GM12872 (cell line): ENCODE results near the gene RNF31.

Source experiments
- TF ChIP-seq, protein P1 (sequence below): IDR thresholded peaks from 3 replicates; pipeline ENCODE4 v1.5.1; 2011; ENCODE audit warnings: low read depth, mild to moderate bottlenecking, low read length, moderate library complexity; ENCODE audit not compliant: insufficient read depth

The RNF31 gene

DNA sequence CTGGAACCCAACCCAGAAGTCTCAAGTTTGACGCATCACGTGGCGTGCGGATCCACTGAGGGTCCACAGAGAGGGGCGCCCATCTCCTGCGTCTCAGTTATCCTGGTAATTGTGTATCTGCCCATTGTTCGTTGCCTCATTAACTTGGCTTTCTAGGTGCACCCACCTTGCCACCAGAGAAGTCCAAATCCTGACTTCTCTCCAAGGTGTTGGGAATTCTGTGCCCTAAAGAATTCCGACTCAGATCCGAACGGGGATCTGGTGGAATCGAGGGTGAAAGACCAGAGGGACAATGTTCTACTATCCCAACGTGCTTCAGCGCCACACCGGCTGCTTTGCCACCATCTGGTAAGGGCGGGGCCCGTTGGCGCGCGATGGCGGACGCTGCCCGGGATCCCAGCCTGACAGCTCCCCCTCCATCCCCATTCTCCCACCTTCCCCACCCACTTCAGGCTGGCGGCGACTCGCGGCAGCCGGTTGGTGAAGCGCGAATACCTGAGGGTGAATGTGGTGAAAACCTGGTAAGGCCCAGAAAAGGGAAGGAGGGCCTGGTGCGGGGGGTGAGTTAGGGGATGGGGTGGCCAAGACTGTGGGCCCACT lies 25.1 kb downstream of the RNF31 start:
- TF ChIP-seq, protein P1, sequence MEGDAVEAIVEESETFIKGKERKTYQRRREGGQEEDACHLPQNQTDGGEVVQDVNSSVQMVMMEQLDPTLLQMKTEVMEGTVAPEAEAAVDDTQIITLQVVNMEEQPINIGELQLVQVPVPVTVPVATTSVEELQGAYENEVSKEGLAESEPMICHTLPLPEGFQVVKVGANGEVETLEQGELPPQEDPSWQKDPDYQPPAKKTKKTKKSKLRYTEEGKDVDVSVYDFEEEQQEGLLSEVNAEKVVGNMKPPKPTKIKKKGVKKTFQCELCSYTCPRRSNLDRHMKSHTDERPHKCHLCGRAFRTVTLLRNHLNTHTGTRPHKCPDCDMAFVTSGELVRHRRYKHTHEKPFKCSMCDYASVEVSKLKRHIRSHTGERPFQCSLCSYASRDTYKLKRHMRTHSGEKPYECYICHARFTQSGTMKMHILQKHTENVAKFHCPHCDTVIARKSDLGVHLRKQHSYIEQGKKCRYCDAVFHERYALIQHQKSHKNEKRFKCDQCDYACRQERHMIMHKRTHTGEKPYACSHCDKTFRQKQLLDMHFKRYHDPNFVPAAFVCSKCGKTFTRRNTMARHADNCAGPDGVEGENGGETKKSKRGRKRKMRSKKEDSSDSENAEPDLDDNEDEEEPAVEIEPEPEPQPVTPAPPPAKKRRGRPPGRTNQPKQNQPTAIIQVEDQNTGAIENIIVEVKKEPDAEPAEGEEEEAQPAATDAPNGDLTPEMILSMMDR: no peak

DNA sequence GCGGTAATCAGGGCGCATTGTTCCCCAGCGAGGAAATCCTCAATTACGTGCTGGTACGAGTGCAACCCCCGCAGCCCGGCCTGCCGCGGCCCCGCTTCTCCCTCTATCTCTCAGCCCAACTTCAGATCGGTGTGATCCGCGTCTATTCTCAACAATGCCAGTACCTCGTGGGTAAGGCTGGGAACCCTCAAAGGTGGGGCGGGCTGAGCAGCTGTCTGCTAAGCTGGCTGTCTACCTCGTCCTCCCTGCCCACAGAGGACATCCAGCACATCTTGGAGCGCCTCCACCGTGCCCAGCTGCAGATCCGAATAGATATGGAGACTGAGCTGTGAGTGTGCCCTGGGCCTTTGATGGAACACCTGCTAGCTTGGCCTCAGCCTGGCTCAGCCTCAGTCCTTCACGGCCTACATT lies 25.6 kb downstream of the RNF31 start:
- TF ChIP-seq, protein P1: no peak

DNA sequence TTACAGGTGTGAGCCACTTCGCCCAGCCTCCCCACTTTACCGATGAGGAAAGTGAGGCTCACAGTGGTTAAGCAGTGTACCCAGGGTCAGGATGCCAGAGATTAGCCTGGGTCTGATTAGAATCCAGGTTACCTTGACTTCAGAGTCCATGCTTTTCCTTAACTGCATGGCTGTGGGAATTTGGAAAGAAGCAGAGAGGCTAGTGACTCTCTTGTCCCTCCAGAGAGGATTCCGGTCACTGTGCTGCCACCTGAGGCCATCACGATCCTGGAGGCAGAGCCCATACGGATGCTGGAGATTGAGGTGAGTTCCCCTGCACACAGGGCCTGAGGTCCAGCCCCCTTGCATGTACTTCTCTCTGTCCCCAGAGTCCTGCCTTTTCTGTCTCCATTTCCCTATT lies 29.3 kb downstream of the RNF31 start:
- TF ChIP-seq, protein P1: no peak

DNA sequence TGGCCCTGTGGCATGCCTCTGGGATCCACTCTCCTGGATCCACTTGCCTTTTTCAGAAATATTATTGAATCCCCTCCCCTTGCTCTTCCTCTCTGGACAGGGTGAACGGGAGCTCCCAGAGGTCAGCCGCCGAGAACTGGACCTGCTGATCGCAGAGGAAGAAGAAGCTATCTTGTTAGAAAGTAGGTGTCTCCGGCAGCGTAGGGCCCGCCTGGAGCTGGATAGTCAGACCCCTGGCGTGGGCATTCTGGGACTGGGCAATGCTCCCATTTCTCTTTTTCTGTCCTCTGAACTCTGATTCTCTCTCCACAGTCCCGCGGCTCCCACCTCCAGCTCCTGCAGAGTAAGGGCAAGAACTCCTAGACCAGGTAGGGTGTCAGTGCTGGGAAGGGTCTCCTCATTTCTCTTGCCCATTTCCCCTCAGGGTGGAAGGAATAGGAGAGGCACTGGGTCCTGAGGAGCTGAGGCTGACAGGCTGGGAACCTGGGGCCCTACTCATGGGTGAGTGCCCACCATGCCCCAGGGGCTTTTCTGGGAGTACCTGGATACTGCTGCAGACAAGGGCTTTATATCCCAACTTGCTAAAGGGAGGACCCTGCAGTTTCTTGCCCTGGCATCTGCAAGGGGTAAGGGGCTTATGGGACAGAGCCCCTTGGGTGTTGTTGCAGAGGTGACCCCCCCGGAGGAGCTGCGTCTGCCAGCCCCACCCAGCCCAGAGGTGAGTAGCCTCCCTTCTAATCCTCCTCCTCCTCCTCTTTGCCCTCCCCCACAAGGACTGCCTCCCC lies 29.9 kb downstream of the RNF31 start:
- TF ChIP-seq, protein P1: no peak

DNA sequence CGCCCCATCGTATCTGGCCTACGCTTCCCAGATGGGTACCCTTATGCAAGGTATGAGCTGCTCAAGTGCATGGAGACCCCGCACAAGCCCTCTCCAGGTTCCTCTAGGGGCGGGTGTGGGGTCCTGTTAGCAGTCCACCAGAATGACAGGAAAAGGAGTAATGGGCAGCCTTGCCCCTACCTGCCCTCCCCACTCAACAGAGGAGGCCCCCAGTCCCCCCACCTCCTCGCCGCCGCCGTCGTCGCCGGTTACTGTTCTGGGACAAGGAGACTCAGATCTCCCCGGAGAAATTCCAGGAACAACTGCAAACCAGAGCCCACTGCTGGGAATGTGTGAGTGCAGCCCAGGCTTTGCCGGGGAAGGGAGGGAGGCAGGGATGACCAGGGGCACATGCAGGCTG lies 30.6 kb downstream of the RNF31 start:
- TF ChIP-seq, protein P1: no peak

DNA sequence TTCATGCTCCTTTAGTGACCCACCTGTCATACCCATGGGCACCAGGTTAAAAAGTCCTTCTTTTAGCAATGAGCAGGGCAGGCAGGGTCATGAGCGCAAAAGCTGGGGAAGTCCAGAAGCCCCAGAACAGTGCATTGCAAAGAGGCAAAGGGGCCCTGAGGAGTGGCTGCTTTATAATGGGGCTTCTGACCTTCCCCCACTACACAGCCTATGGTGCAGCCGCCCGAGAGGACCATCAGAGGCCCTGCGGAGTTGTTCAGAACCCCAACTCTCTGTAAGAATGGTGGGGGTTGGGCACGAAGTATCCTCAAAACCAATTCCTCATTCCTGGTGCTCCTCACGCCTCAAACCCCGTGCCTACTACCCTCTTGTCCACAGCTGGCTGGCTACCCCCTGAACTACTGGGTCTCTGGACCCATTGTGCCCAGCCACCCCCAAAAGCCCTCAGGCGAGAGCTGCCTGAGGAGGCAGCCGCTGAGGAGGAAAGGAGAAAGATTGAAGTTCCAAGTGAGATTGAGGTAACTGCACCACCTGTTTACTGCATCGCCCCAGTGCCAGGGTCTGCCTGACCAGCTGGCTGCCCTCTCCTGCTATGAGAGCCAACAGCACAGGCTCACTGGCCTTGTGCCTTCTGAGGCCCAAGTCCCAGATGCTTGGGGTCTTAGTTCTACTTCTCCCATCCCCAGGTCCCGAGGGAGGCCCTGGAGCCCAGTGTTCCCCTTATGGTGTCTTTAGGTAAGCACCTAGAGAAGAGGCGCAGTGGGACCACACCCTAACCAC lies 31.3 kb downstream of the RNF31 start:
- TF ChIP-seq, protein P1: no peak

DNA sequence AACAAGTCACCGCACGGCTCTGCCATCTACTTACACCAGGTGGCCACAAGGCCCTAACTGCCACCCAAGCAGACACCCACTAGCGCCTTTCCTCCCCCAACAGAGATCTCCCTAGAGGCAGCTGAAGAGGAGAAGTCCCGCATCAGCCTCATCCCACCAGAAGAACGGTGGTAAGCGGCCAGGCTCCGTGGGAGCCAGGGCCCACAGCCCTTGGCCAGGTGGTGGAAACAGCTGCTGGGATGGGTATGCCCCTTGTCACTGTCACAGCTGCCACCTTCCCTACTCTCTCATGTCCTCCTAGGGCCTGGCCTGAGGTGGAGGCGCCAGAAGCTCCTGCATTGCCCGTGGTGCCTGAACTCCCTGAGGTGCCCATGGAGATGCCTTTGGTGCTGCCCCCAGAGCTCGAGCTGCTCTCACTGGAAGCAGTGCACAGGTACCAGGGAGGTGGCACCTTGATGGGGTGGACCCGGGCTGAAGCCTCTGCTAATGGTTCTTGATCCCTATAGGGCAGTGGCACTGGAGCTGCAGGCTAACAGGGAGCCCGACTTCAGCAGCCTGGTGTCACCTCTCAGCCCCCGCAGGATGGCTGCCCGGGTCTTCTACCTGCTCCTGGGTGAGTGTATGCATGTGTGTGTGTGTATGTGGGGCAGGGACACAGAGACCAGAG lies 32.1 kb downstream of the RNF31 start:
- TF ChIP-seq, protein P1: no peak
